Activated CD8-positive, alpha-beta T cell treated with anti-CD3 and anti-CD28 coated beads for 36 hours (primary cell): ENCODE measurements around the gene BCL11B. TPM values are rescaled to one million over a fixed set of nuclear protein-coding genes. Genes with fewer than 3 reads are reported as not detected.

Experiments used
- ATAC-seq: fragments of 200-7000 bp; cut with Tn5 transposase; one replicate; pipeline ENCODE4 v1.10.0; 2021; ENCODE audit warnings: mild to moderate bottlenecking, moderate library complexity
- CTCF ChIA-PET: fragments of 350-600 bp; sonication (Branson Sonifier 250); formaldehyde crosslinking; loops from one replicate; lab custom pipeline; 2021; ENCODE audit warnings: antibody characterized with exemption; lab: Charles Lee
- POLR2A ChIA-PET: fragments of 350-600 bp; sonication (Branson Sonifier 250); formaldehyde crosslinking; loops from one replicate; lab custom pipeline; 2021; ENCODE audit warnings: antibody characterized with exemption; lab: Charles Lee
- DNase-seq: peaks from one replicate; pipeline ENCODE4 v3.0.0-alpha.2; 2020
- H3K27ac Mint-ChIP-seq: one replicate; pipeline ENCODE4 v1.8.0; 2021; ENCODE audit warnings: mild to moderate bottlenecking, mixed read lengths
- H3K27me3 Mint-ChIP-seq: one replicate; pipeline ENCODE4 v1.8.0; 2021; ENCODE audit warnings: mixed read lengths
- H3K36me3 Mint-ChIP-seq: one replicate; pipeline ENCODE4 v1.8.0; 2021; ENCODE audit warnings: low read depth, mixed read lengths
- H3K4me1 Mint-ChIP-seq: one replicate; pipeline ENCODE4 v1.8.0; 2021; ENCODE audit warnings: low read depth, mixed read lengths
- H3K4me3 Mint-ChIP-seq: one replicate; pipeline ENCODE4 v1.8.0; 2021; ENCODE audit warnings: mild to moderate bottlenecking, moderate library complexity, mixed read lengths
- H3K9me3 Mint-ChIP-seq: one replicate; pipeline ENCODE4 v1.8.0; 2021; ENCODE audit warnings: mixed read lengths
- intact Hi-C: fragments of 100-400 bp; cut with micrococcal nuclease; formaldehyde crosslinking; loops from one replicate; pipeline ENCODE4 v1.10.0; 2022
- total RNA-seq, 2 experiments: library from RNA; stranded (reverse); gene quantifications; one replicate each; pipeline ENCODE4 v1.2.3, GENCODE V29; 2021
- TF ChIP-seq, protein P1 (sequence below): fragments of 200-600 bp; IDR thresholded peaks from one replicate; pipeline ENCODE4 v1.8.0; 2022; ENCODE audit warnings: antibody characterized with exemption, mild to moderate bottlenecking

BCL11B gene
- total RNA-seq, 2 experiments from 2014 or later, result 48.5 to 53.0 TPM

DNA sequence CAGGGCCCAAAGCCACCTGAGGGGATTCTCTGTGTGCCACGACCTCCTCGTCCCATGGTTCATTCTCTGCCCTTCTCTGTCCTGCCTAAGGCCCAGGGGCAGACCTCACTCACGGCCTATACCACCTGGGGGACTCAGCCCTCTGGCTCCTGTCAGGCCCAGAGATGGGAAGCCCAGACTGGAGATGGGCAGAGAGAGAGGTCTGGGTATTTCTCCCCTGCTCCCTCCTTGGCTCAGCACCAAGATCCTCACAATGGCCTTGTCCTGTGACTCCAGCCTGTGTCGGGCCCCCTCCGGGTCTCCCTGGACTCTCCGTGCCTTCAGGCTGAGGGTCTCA, 46.9 kb upstream of the BCL11B start:
- ATAC-seq (no peak), DNase-seq (no peak)
- H3K9me3 Mint-ChIP-seq, result no peaks in the 10 kb centered on the region
- H3K4me3 Mint-ChIP-seq, result no peak overlapping the region
- H3K4me1 Mint-ChIP-seq, result peaks cover 9% of the 10 kb centered on the region
- H3K27me3 Mint-ChIP-seq, result no peaks in the 10 kb centered on the region
- intact Hi-C loops, result no loop called here
- POLR2A ChIA-PET, result no interaction called here
- H3K27ac Mint-ChIP-seq, result no peak overlapping the region
- CTCF ChIA-PET, result interaction anchor here (1.1 to 2.2 kb wide), 5 partner anchors 19 to 98 kb away, joined by 3 to 33 read pairs (median 10); no protein-coding TSS in a partner anchor
- H3K36me3 Mint-ChIP-seq, result no peaks in the 10 kb centered on the region
- TF ChIP-seq, protein P1, sequence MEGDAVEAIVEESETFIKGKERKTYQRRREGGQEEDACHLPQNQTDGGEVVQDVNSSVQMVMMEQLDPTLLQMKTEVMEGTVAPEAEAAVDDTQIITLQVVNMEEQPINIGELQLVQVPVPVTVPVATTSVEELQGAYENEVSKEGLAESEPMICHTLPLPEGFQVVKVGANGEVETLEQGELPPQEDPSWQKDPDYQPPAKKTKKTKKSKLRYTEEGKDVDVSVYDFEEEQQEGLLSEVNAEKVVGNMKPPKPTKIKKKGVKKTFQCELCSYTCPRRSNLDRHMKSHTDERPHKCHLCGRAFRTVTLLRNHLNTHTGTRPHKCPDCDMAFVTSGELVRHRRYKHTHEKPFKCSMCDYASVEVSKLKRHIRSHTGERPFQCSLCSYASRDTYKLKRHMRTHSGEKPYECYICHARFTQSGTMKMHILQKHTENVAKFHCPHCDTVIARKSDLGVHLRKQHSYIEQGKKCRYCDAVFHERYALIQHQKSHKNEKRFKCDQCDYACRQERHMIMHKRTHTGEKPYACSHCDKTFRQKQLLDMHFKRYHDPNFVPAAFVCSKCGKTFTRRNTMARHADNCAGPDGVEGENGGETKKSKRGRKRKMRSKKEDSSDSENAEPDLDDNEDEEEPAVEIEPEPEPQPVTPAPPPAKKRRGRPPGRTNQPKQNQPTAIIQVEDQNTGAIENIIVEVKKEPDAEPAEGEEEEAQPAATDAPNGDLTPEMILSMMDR, result no peak

DNA sequence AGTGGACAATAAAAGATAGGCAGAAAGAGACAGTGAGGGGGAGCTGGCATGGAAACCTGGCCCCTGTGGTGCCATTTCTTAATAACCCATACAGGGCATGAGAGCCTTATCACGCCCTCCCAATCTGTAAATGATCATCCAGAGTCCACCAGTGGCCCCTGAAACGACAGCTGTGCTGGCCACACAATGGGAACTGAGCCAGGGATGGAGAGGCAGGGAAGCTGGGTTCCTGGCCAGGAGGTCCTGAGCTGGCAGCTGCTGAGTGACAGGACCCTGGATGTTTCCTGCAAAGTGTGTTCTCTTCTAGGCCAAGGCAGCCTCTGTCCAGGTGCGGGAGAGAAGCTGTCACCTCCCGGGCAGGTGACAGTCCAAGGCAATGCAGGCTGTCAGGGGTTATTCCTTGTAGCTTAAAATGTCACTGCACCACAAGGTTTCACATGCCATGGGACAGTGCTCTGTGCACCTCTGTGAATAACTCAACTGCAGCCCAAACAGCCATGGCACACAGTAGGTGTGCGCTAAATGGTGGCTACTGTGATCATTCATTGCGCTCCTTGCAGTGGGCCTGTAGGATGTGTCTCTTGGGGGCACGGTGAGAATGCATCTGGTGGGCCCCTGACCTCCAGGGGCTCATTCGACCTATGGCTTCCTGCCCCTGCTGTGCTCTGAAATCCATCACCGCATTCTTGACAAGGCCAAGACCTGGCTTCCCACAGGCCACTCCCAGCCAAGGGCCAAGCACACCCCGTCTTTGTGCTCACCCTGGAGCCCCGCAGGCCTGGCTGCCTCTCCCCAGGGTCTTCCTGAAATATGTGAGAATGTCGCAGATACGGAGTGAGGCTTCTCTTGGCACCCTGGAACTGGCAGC, 46.3 kb upstream of the BCL11B start:
- ChIA-PET POLR2A (no interaction called here), CTCF (interaction anchor here (0.9 to 2.2 kb wide), 2 partner anchors 28 to 98 kb away, joined by 3 to 10 read pairs; no protein-coding TSS in a partner anchor)
- DNase-seq, result no peak
- TF ChIP-seq, protein P1, result no peak
- Mint-ChIP-seq H3K27me3 (no peaks in the 10 kb centered on the region), H3K4me3 (no peak overlapping the region), H3K36me3 (no peaks in the 10 kb centered on the region), H3K4me1 (peaks cover 9% of the 10 kb centered on the region), H3K27ac (no peak overlapping the region), H3K9me3 (no peaks in the 10 kb centered on the region)
- intact Hi-C loops, result no loop called here
- ATAC-seq, result no peak

DNA sequence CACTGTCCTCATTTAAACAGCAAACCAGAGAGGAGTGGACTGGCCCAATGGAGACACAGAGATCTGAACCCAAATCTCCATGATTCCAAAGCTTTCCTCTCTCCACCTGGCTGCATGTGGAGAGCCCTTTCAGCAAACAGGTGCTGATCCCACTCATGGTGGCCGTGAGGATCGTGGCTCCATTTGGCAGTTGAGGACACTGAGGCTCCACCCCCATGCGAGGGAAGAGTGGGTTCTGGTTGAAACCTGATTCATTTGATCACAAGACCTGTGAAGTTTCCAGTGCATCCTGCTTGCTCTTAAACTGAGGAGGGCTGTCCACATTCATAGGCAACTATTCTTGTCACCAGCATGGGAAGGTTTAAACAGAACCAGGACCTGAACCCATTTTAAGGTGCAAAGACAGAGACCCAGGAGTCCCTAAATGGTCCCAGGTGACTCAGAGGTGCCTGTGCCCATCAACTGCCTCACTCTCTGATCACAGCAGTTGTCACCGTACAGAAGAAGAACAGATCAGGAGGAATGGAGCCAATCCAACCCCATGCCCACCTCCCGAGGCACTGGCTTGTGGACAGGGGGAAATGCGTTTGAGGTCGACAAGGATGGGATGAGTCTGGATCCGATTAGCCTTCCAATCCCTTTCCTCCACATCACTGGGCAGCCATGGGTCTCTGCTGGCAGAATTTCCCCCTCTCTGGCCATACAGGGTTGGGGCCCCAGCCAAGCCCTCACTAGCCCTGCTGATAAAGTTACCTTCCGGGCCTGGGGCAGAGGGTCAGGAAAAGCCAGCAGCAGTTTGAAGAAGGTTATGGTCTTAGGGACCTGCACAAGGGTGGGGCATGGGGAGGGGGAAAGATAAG, 45.5 kb upstream of the BCL11B start:
- ChIA-PET CTCF (interaction anchor here (0.9 kb wide), 1 partner anchor 98 kb away, joined by 3 read pairs; no protein-coding TSS in a partner anchor), POLR2A (no interaction called here)
- H3K4me3 Mint-ChIP-seq, result no peak overlapping the region
- DNase-seq, result no peak
- H3K4me1 Mint-ChIP-seq, result peaks cover 9% of the 10 kb centered on the region
- no peaks in the 10 kb centered on the region for H3K27me3 Mint-ChIP-seq
- H3K36me3 Mint-ChIP-seq, result no peaks in the 10 kb centered on the region
- TF ChIP-seq, protein P1, result no peak
- ATAC-seq, result no peak
- intact Hi-C loops, result no loop called here
- no peaks in the 10 kb centered on the region for H3K9me3 Mint-ChIP-seq
- H3K27ac Mint-ChIP-seq, result no peak overlapping the region

DNA sequence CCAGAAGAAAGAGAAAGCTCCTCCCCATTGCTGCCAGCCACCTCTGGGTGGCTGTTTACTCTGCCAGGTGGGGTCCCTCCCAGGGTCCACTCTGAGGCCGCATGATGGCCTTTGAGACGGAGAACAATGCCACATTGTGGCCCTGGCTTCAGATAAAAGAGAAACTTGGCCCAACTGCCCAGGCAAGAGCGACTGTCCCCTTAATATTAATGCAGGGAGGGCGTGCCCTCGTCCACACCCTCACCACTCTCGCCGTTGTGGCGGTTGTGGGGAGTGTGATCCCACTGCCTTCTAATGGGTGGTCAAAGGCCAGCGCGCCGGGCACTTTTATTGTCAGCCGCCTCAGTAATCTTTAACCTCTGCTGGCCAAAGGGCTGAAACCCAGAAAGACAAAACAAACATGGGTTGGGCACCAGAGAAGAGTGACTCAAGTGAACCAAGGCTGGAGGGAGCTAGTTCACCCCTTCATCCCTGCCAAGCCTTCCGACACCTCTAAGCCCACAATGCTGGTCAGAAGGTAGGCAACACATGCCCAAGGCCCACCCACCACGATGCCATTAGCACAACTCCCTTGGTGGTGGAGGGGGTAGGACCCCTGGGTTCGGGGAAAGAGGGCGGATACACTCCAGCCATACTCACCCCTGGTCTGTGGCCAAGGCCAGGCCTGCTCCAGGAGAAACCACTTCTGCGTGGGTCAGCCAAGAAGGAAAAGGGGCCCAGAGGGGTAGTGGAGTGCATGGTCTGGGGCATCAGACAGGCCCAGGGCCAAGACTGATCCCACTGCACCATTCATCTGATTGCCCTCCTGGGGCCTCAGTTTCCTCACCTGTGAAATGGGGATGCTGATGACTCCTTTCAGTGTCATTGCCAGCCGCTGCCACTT, 44.5 kb upstream of the BCL11B start:
- POLR2A ChIA-PET, result interaction anchor here (1.0 kb wide), 1 partner anchor 1560 kb away, joined by 3 read pairs; no protein-coding TSS in a partner anchor

More for the DNA sequence above, 44.5 kb upstream of the BCL11B start:
- no peaks in the 10 kb centered on the region for H3K27me3 Mint-ChIP-seq
- TF ChIP-seq, protein P1, result no peak
- H3K36me3 Mint-ChIP-seq, result no peaks in the 10 kb centered on the region
- CTCF ChIA-PET, result no interaction called here
- H3K4me3 Mint-ChIP-seq, result no peak overlapping the region
- DNase-seq, result no peak
- intact Hi-C loops, result no loop called here
- ATAC-seq, result no peak
- peaks cover 9% of the 10 kb centered on the region for H3K4me1 Mint-ChIP-seq
- H3K9me3 Mint-ChIP-seq, result no peaks in the 10 kb centered on the region
- no peak overlapping the region for H3K27ac Mint-ChIP-seq
